GM10266 (cell line): Measurements from ENCODE around the gene MRPL27.

Source experiments
- DNase-seq: peaks from one replicate; pipeline ENCODE4 v3.0.0; 2012; ENCODE audit errors: extremely low spot score
- TF ChIP-seq, protein P1 (sequence below): IDR thresholded peaks from 2 replicates; pipeline ENCODE4 v1.5.1; 2012; ENCODE audit warnings: mild to moderate bottlenecking, low read depth; ENCODE audit not compliant: control insufficient read depth, insufficient read depth; ENCODE audit errors: missing control alignments

Gene MRPL27

DNA sequence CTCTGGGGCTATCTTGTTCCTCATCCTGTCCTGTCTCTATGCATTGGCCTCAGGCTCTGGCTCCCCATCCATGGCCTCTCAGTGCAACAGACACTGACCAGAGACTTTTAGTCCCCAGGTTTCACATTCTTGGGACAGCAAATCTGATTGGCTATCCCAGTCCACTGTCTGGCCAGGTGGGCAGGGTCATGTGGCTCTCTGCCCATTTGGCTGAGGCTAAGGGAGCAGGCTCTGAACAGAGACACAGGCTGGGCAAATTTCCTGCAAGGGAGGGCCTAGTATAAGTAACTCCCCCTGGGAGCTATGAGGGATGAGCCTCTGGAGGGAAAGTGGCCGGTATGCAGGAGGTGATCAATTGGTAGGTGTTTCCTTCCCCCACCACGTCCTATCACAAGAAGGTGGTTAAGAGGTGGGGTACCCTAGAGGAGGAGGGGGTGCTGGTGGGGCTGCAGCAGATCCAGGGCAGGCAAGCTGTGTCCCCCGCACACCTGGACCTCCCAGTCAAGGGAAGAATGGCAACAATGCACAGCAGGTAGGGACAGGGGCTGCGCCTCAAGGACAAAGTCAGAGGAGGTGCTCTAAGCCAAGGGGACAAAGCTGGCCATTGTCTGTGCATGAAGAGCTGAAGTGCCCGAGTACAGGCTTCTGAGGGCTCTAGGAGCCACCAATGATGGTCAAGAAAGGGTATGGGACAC lies 13.8 kb downstream of the MRPL27 start:
- TF ChIP-seq, protein P1, sequence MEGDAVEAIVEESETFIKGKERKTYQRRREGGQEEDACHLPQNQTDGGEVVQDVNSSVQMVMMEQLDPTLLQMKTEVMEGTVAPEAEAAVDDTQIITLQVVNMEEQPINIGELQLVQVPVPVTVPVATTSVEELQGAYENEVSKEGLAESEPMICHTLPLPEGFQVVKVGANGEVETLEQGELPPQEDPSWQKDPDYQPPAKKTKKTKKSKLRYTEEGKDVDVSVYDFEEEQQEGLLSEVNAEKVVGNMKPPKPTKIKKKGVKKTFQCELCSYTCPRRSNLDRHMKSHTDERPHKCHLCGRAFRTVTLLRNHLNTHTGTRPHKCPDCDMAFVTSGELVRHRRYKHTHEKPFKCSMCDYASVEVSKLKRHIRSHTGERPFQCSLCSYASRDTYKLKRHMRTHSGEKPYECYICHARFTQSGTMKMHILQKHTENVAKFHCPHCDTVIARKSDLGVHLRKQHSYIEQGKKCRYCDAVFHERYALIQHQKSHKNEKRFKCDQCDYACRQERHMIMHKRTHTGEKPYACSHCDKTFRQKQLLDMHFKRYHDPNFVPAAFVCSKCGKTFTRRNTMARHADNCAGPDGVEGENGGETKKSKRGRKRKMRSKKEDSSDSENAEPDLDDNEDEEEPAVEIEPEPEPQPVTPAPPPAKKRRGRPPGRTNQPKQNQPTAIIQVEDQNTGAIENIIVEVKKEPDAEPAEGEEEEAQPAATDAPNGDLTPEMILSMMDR = no peak
- no peak for DNase-seq

DNA sequence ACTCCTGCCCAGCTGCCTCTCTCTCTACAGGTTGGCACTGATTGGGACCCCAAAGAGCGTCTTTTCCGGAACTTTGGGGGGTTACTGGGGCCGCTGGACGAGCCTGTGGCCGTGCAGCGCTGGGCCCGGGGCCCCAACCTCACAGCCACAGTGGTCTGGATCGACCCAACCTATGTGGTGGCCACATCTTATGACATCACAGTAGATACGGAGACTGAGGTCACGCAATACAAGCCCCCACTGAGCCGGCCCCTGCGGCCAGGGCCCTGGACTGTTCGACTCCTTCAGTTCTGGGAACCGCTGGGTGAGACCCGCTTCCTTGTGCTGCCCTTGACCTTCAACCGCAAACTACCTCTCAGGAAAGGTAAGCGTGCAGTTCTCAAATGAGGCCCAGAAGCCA lies 14.8 kb downstream of the MRPL27 start:
- TF ChIP-seq, protein P1 = no peak
- DNase-seq = no peak

DNA sequence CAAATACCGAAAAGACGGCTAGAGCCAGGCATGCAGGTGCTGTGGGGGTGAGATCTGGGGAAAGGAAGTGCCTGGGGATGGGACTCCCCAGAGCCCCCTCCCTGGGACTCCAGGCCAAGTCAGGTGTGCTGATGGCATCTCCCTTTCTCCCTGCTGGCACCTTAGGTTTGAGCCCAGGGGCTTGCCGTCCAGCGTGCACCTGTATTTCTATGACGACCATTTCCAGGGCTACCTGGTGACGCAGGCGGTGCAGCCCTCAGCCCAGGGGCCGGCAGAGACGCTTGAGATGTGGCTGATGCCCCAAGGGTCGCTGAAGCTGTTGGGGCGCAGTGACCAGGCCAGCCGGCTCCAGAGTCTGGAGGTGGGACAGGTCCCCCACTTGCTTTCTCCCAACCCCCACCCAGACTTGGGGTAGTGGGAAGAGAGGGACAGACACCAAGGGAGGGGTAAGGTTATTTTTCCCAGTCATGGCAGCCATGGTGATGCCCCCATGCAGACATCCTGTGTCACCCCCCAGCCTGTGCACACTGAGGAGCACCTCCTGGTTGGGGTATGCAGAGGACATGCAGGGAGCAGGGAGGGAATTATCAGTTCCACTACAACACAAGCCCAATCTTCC lies 16.0 kb downstream of the MRPL27 start:
- TF ChIP-seq, protein P1 = no peak
- DNase-seq = no peak

DNA sequence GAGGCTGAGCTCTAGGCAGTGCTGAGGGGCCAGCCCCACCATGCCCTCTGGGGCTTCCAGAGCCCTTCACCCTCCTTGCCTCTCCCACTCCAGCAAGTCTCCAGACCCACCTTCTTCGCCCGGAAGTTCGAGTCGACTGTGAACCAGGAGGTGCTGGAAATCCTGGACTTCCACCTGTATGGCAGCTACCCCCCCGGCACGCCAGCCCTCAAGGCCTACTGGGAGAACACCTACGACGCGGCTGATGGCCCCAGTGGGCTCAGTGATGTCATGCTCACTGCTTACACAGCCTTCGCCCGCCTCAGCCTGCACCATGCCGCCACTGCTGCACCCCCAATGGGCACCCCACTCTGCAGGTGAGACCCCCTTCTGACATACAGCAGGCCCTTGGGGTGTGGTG lies 16.6 kb downstream of the MRPL27 start:
- no peak for DNase-seq
- TF ChIP-seq, protein P1 = no peak

DNA sequence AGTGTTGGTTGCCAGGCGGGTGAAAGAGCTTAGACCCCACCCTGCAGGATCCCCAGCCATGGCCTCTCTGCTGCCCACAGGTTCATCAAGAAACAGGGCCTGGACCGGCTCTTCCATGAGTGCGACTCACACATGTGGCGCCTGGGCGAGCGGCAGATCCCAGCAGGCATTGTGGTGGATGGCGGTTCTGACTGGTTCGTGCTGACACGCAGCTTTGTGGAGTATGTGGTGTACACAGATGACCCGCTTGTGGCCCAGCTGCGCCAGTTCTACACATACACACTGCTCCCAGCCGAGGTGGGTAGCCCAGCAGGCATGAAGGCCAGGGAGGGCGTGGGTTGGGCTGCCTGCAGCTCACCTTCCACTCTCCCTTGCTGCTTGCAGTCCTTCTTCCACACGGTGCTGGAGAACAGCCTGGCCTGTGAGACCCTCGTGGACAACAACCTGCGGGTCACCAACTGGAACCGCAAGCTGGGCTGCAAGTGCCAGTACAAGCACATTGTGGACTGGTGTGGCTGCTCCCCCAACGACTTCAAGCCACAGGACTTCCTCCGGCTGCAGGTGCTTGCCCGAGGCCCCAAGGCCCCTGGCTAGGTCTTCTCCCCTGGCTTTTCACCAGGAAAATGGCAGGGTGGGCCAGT lies 17.2 kb downstream of the MRPL27 start:
- TF ChIP-seq, protein P1 = no peak
- DNase-seq = no peak

DNA sequence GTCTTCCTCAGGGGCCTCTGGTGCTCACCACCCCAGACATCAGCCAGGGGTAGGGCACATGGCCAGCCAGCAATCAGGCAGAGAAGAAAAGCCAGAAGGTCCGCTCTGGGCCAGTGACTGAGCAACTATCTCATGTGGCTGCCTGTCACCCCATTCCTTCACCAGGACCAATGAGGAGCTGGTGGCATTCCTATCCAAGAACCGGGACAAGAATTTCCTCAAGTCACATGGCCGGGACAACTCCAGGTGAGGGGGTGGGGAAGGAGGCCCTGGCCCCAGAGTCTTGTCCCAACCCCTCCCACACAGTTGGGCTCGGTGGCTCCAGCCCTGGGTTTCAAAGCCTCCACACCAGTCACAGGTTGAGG lies 17.7 kb downstream of the MRPL27 start:
- TF ChIP-seq, protein P1 = no peak
- no peak for DNase-seq

DNA sequence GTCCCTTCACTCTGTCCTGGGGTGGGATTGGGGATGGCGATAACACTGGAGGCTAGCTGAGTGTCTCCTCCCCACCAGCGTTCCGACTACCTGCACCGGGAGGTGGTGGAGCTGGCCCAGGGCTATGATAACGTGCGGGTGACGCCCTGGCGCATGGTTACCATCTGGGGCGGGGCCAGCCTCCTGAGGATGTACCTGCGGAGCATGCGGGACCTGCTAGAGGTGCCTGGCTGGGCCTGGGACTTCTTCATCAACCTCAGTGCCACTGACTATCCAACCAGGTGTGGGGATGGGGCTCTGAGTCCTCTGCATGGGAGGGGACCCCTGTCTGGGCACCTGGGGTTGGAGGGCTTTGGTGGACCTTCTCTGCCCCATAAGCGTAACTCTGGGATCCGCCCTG lies 18.2 kb downstream of the MRPL27 start:
- no peak for DNase-seq
- TF ChIP-seq, protein P1 = no peak
